HG03342 (cell line): ENCODE results near the gene VWA3B.
"Not testable (repeated sequence)": the region's sequence is repeated elsewhere in the genome, so short reads cannot be mapped to it uniquely, and the experiment has no call there.

ENCODE experiments used
- ATAC-seq: cut with Tn5 transposase; IDR thresholded peaks from one replicate; pipeline ENCODE4 v1.9.1; 2021; ENCODE audit warnings: mild to moderate bottlenecking, moderate library complexity; ENCODE audit not compliant: unreplicated experiment

VWA3B gene

GRCh38 chr2:98086491-98087446 is at the start of gene VWA3B:
Gene VWA3B, plus strand, starts transcription at chr2:98087167. Its CDS starts 5,926 bp downstream, at chr2:98093093.
- ATAC-seq = peak; percentile 84

GRCh38 chr2:98037206-98037605 is 49.8 kb upstream of the VWA3B start:
- no peak for ATAC-seq

GRCh38 chr2:98037666-98038336 is 49.2 kb upstream of the VWA3B start:
- ATAC-seq = no peak

- ATAC-seq = no peak
These were observed 47.7 kb upstream of the VWA3B start for GRCh38 chr2:98039085-98039756.

GRCh38 chr2:98040331-98040939 is 46.5 kb upstream of the VWA3B start:
- no peak for ATAC-seq

GRCh38 chr2:98043101-98043500 is 43.9 kb upstream of the VWA3B start:
- no peak for ATAC-seq

GRCh38 chr2:98044730-98045129 is 42.2 kb upstream of the VWA3B start:
- ATAC-seq = not testable (repeated sequence)

GRCh38 chr2:98050070-98050469 is 36.9 kb upstream of the VWA3B start:
- ATAC-seq = no peak

GRCh38 chr2:98058191-98058975 is 28.6 kb upstream of the VWA3B start:
- no peak for ATAC-seq

GRCh38 chr2:98060277-98060676 is 26.7 kb upstream of the VWA3B start:
- no peak for ATAC-seq

GRCh38 chr2:98063291-98063854 is 23.6 kb upstream of the VWA3B start:
- ATAC-seq = no peak

- no peak for ATAC-seq
These were observed 21.2 kb upstream of the VWA3B start for GRCh38 chr2:98065808-98066207.

- ATAC-seq = no peak
These were observed 19.8 kb upstream of the VWA3B start for GRCh38 chr2:98067160-98067559.

GRCh38 chr2:98070081-98070480 is 16.9 kb upstream of the VWA3B start:
- no peak for ATAC-seq

- ATAC-seq = no peak
These were observed 14.5 kb upstream of the VWA3B start for GRCh38 chr2:98072442-98072841.

- no peak for ATAC-seq
These were observed 8.3 kb upstream of the VWA3B start for GRCh38 chr2:98078701-98079100.

- no peak for ATAC-seq
These were observed 2.7 kb upstream of the VWA3B start for GRCh38 chr2:98084151-98084868.

- no peak for ATAC-seq
These were observed 2.1 kb upstream of the VWA3B start for GRCh38 chr2:98084869-98085238.

- ATAC-seq = no peak
These were observed 1.3 kb upstream of the VWA3B start for GRCh38 chr2:98085649-98086048.
